Activated CD8-positive, alpha-beta memory T cell treated with anti-CD3 and anti-CD28 coated beads, Interleukin-2, amount 50 U/mL, for 24 hours (primary cell): ENCODE results near the gene CRYBG3.
"Not testable (repeated sequence)": the region's sequence is repeated elsewhere in the genome, so short reads cannot be mapped to it uniquely, and the experiment has no call there.

ENCODE experiments used
- DNase-seq: peaks from one replicate; pipeline ENCODE4 v3.0.0-alpha.2; 2020; ENCODE audit errors: extremely low read depth

CRYBG3 gene

GRCh38 chr3:97821774-97822358 lies at the start of gene CRYBG3:
Gene CRYBG3 (plus strand): TSS chr3:97822011. CDS start chr3:97822207, 196 bp downstream.
- DNase-seq, result peak; percentile 31

GRCh38 chr3:97772926-97773325 lies 48.9 kb upstream of the CRYBG3 start:
- DNase-seq, result no peak

- no peak for DNase-seq
Observed at GRCh38 chr3:97778152-97778551, 43.7 kb upstream of the CRYBG3 start.

GRCh38 chr3:97793420-97794019 lies 28.3 kb upstream of the CRYBG3 start:
- no peak for DNase-seq

GRCh38 chr3:97795951-97796350 lies 25.9 kb upstream of the CRYBG3 start:
- no peak for DNase-seq

GRCh38 chr3:97804471-97804870 lies 17.3 kb upstream of the CRYBG3 start:
- DNase-seq, result no peak

- no peak for DNase-seq
Observed at GRCh38 chr3:97810779-97811390, 10.9 kb upstream of the CRYBG3 start.

- DNase-seq, result no peak
Observed at GRCh38 chr3:97815149-97815917, 6.5 kb upstream of the CRYBG3 start.

GRCh38 chr3:97816811-97817210 lies 5.0 kb upstream of the CRYBG3 start:
- no peak for DNase-seq

GRCh38 chr3:97817965-97818364 lies 3.8 kb upstream of the CRYBG3 start:
- no peak for DNase-seq

GRCh38 chr3:97820780-97821179 lies 1.0 kb upstream of the CRYBG3 start:
- no peak for DNase-seq

GRCh38 chr3:97821287-97821773 lies 481 bp upstream of the CRYBG3 start:
- DNase-seq, result no peak

- DNase-seq, result no peak
Observed at GRCh38 chr3:97822359-97822775, 556 bp downstream of the CRYBG3 start.

GRCh38 chr3:97823046-97824004 lies 1.5 kb downstream of the CRYBG3 start:
- no peak for DNase-seq

- no peak for DNase-seq
Observed at GRCh38 chr3:97825101-97825500, 3.3 kb downstream of the CRYBG3 start.

- DNase-seq, result no peak
Observed at GRCh38 chr3:97827741-97828471, 6.1 kb downstream of the CRYBG3 start.

- DNase-seq, result no peak
Observed at GRCh38 chr3:97829198-97829597, 7.4 kb downstream of the CRYBG3 start.

GRCh38 chr3:97830638-97831037 lies 8.8 kb downstream of the CRYBG3 start:
- no peak for DNase-seq

GRCh38 chr3:97831140-97831539 lies 9.3 kb downstream of the CRYBG3 start:
- no peak for DNase-seq

- DNase-seq, result not testable (repeated sequence)
Observed at GRCh38 chr3:97833184-97833583, 11.4 kb downstream of the CRYBG3 start.

- DNase-seq, result no peak
Observed at GRCh38 chr3:97835761-97836160, 13.9 kb downstream of the CRYBG3 start.
